GM23338 (cell line): ENCODE results near the gene ACBD4. TPM values are rescaled to one million over a fixed set of nuclear protein-coding genes. Genes with fewer than 3 reads are reported as not detected.

Experiments
- ATAC-seq: fragments of 200-7000 bp; cut with Tn5 transposase; 3 replicates; pipeline ENCODE4 v1.9.1; 2020
- DNase-seq: peaks from one replicate; pipeline ENCODE4 v3.0.0-alpha.2; 2015; ENCODE audit warnings: low spot score
- H2AFZ ChIP-seq: fragments of 200-600 bp; sonication (generic); 2 replicates; pipeline ENCODE4 v1.8.0; 2016; ENCODE audit warnings: antibody characterized with exemption, mild to moderate bottlenecking, moderate library complexity
- H3F3A ChIP-seq: fragments of 200-600 bp; sonication (generic); replicated peaks from 2 replicates; pipeline ENCODE4 v1.8.0; 2017; ENCODE audit warnings: antibody characterized with exemption, mixed run types, low read depth
- H3K27ac ChIP-seq: fragments of 200-600 bp; sonication (generic); 2 replicates; pipeline ENCODE4 v1.6.1; 2016; ENCODE audit warnings: low read depth
- H3K27me3 ChIP-seq: fragments of 200-600 bp; sonication (generic); 2 replicates; pipeline ENCODE4 v1.8.0; 2016; ENCODE audit warnings: mild to moderate bottlenecking, mixed run types, moderate library complexity; ENCODE audit not compliant: insufficient read depth
- H3K36me3 ChIP-seq: fragments of 200-600 bp; sonication (generic); 2 replicates; pipeline ENCODE4 v1.8.0; 2016; ENCODE audit warnings: mild to moderate bottlenecking; ENCODE audit not compliant: insufficient read depth
- H3K4me1 ChIP-seq: fragments of 200-600 bp; sonication (generic); 2 replicates; pipeline ENCODE4 v1.8.0; 2016; ENCODE audit warnings: mild to moderate bottlenecking, moderate library complexity; ENCODE audit not compliant: insufficient read depth
- H3K4me2 ChIP-seq: fragments of 200-600 bp; sonication (generic); 2 replicates; pipeline ENCODE4 v1.7.1; 2017; ENCODE audit warnings: mixed run types
- H3K4me3 ChIP-seq: fragments of 200-600 bp; sonication (generic); 2 replicates; pipeline ENCODE4 v1.6.1; 2016; ENCODE audit warnings: mixed run types
- H3K79me2 ChIP-seq: fragments of 200-600 bp; sonication (generic); replicated peaks from 2 replicates; pipeline ENCODE4 v1.8.0; 2017; ENCODE audit warnings: mild to moderate bottlenecking; ENCODE audit not compliant: insufficient read depth
- H3K9me2 ChIP-seq: fragments of 200-600 bp; sonication (generic); 2 replicates; pipeline ENCODE4 v1.8.0; 2017; ENCODE audit not compliant: insufficient read depth
- H4K20me1 ChIP-seq: fragments of 200-600 bp; sonication (generic); replicated peaks from 2 replicates; pipeline ENCODE4 v1.8.0; 2017; ENCODE audit warnings: mild to moderate bottlenecking; ENCODE audit not compliant: insufficient read depth
- H3K27ac Mint-ChIP-seq: 2 replicates; pipeline ENCODE4 v1.8.0; 2020; ENCODE audit warnings: inconsistent platforms, mild to moderate bottlenecking, moderate library complexity, mixed read lengths
- H3K27me3 Mint-ChIP-seq: 3 replicates; pipeline ENCODE4 v1.8.0; 2022; ENCODE audit warnings: low read depth, mild to moderate bottlenecking, moderate library complexity, mixed read lengths, inconsistent platforms; ENCODE audit not compliant: insufficient read depth, poor library complexity
- H3K36me3 Mint-ChIP-seq: 3 replicates; pipeline ENCODE4 v1.8.0; 2021; ENCODE audit warnings: low read depth, mild to moderate bottlenecking, inconsistent platforms, moderate library complexity, mixed read lengths
- H3K4me1 Mint-ChIP-seq: 3 replicates; pipeline ENCODE4 v1.8.0; 2020; ENCODE audit warnings: mild to moderate bottlenecking, inconsistent platforms, mixed read lengths
- H3K4me3 Mint-ChIP-seq: 3 replicates; pipeline ENCODE4 v1.8.0; 2021; ENCODE audit warnings: moderate library complexity, mild to moderate bottlenecking, inconsistent platforms, mixed read lengths
- H3K9me3 Mint-ChIP-seq: 3 replicates; pipeline ENCODE4 v1.8.0; 2020; ENCODE audit warnings: moderate library complexity, mild to moderate bottlenecking, inconsistent platforms, mixed read lengths
- CREB1 ChIP-seq: fragments of 250-450 bp; sonication (Bioruptor Pico); IDR thresholded peaks from 2 replicates; pipeline ENCODE4 v1.5.0; 2020; ENCODE audit warnings: low read depth, mild to moderate bottlenecking, moderate library complexity
- CTCF ChIP-seq, 2 experiments: fragments of 200-600 bp in 1 of 2; sonication (generic) in 1 of 2; conservative IDR thresholded peaks; 2 replicates each; pipeline versions ENCODE4 v1.5.1 to v1.6.1; 2016 to 2017; ENCODE audit warnings: antibody characterized with exemption in 2 of 2, low read depth in 2 of 2, mild to moderate bottlenecking in 2 of 2, moderate library complexity in 1 of 2
- EZH2phosphoT487 ChIP-seq: fragments of 200-600 bp; sonication (generic); IDR thresholded peaks from one replicate; pipeline ENCODE4 v1.8.1; 2018; ENCODE audit warnings: antibody characterized with exemption; ENCODE audit not compliant: unreplicated experiment
- JUNB ChIP-seq: IDR thresholded peaks from one replicate; pipeline ENCODE4 v1.6.1; 2016; ENCODE audit warnings: antibody characterized with exemption; ENCODE audit not compliant: unreplicated experiment
- POLR2AphosphoS5 ChIP-seq: IDR thresholded peaks from 2 replicates; pipeline ENCODE4 v1.6.1; 2016; ENCODE audit warnings: antibody characterized with exemption, low read depth
- ZNF331 ChIP-seq: fragments of 250-450 bp; sonication (Bioruptor Pico); IDR thresholded peaks from 2 replicates; pipeline ENCODE4 v1.5.0; 2020; ENCODE audit warnings: low read depth, mild to moderate bottlenecking, moderate library complexity
- polyA plus RNA-seq: library from polyadenylated mRNA; unstranded; fragments of >200 nt; fragmentation: Nextera tagmentation; extraction: Ambion mirVana; gene quantifications from 2 replicates; pipeline ENCODE4 v1.2.1, GENCODE V29; 2016
- total RNA-seq: library from RNA; depleted of rRNA; stranded (reverse); fragments of >200 nt; shearing (Covaris generic); gene quantifications from 2 replicates; pipeline ENCODE4 v1.2.3, GENCODE V29; 2014
- TF ChIP-seq, protein P1 (sequence below): fragments of 250-450 bp; sonication (Bioruptor Pico); IDR thresholded peaks from 2 replicates; pipeline ENCODE4 v1.5.0; 2020; ENCODE audit warnings: mild to moderate bottlenecking, moderate library complexity

Gene ACBD4
- total and polyA plus RNA-seq, 2 experiments from 2014 or later: 4.5 to 6.7 TPM

DNA sequence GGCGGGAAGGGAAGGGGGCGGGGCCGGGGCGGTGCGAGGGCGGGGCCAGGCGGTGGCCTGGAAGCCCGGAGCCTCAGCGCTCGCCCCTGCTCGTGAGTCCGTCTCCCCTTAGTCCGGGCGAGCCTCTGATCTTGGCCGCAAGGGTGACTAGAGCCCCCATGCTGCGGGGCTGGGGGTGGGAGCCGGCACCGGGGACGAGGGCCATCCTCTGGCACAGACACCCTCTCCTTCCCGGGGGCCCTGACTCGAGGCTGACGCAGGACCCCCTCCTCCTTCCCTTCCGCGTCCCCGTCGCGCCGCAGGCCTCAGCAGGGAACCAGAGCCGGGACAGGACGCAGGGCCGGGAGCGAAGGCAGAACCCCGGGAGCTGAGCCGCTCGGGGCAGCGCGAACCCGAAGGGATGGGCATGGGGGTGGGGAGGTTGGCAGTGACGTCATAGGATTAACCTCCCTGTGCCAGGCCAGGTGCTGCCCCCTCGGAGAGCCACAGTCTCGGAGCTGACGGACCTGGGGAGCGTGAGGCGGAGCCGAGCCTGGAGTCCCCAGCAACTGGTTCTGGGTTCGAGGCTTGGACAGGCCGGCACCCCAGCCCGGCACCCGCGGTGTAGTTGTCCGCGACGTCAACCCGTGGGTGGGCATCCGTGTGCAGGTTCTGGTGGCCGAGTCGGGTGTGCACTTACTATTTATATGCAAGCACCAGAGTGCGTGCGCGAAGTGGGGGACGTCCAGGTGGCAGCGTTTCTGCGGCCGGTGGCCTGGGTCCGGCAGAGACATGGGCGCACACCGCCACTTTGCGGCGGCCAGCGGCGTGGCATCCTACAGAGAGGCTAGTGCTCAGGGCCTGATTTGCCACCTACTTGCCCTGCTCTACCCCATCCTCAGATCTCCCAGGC lies 2.7 kb upstream of the ACBD4 start:
- H3K4me3 ChIP-seq: peak overlapping the region; percentile 90
- peak; percentile 58 for ATAC-seq
- peaks cover 22% of the 10 kb centered on the region for H3K27me3 Mint-ChIP-seq
- no peaks in the 10 kb centered on the region for H3K36me3 ChIP-seq
- H3K36me3 Mint-ChIP-seq: peaks cover 3% of the 10 kb centered on the region; the same call in 1 of the 3 replicates
- H2AFZ ChIP-seq: peak overlapping the region; percentile 94
- TF ChIP-seq POLR2AphosphoS5 (no peak), CTCF (conservative IDR thresholded peaks at IDR 0.05; ENCODE audit: low read depth in 2 of 2) (peak; percentile 64 to 91), JUNB (no peak), CREB1 (CRISPR knock-in tag) (peak; percentile 94), EZH2phosphoT487 (no peak), ZNF331 (0 out of 2 replicates have a peak, but pooled peaks have one; percentile 7)
- TF ChIP-seq, protein P1, sequence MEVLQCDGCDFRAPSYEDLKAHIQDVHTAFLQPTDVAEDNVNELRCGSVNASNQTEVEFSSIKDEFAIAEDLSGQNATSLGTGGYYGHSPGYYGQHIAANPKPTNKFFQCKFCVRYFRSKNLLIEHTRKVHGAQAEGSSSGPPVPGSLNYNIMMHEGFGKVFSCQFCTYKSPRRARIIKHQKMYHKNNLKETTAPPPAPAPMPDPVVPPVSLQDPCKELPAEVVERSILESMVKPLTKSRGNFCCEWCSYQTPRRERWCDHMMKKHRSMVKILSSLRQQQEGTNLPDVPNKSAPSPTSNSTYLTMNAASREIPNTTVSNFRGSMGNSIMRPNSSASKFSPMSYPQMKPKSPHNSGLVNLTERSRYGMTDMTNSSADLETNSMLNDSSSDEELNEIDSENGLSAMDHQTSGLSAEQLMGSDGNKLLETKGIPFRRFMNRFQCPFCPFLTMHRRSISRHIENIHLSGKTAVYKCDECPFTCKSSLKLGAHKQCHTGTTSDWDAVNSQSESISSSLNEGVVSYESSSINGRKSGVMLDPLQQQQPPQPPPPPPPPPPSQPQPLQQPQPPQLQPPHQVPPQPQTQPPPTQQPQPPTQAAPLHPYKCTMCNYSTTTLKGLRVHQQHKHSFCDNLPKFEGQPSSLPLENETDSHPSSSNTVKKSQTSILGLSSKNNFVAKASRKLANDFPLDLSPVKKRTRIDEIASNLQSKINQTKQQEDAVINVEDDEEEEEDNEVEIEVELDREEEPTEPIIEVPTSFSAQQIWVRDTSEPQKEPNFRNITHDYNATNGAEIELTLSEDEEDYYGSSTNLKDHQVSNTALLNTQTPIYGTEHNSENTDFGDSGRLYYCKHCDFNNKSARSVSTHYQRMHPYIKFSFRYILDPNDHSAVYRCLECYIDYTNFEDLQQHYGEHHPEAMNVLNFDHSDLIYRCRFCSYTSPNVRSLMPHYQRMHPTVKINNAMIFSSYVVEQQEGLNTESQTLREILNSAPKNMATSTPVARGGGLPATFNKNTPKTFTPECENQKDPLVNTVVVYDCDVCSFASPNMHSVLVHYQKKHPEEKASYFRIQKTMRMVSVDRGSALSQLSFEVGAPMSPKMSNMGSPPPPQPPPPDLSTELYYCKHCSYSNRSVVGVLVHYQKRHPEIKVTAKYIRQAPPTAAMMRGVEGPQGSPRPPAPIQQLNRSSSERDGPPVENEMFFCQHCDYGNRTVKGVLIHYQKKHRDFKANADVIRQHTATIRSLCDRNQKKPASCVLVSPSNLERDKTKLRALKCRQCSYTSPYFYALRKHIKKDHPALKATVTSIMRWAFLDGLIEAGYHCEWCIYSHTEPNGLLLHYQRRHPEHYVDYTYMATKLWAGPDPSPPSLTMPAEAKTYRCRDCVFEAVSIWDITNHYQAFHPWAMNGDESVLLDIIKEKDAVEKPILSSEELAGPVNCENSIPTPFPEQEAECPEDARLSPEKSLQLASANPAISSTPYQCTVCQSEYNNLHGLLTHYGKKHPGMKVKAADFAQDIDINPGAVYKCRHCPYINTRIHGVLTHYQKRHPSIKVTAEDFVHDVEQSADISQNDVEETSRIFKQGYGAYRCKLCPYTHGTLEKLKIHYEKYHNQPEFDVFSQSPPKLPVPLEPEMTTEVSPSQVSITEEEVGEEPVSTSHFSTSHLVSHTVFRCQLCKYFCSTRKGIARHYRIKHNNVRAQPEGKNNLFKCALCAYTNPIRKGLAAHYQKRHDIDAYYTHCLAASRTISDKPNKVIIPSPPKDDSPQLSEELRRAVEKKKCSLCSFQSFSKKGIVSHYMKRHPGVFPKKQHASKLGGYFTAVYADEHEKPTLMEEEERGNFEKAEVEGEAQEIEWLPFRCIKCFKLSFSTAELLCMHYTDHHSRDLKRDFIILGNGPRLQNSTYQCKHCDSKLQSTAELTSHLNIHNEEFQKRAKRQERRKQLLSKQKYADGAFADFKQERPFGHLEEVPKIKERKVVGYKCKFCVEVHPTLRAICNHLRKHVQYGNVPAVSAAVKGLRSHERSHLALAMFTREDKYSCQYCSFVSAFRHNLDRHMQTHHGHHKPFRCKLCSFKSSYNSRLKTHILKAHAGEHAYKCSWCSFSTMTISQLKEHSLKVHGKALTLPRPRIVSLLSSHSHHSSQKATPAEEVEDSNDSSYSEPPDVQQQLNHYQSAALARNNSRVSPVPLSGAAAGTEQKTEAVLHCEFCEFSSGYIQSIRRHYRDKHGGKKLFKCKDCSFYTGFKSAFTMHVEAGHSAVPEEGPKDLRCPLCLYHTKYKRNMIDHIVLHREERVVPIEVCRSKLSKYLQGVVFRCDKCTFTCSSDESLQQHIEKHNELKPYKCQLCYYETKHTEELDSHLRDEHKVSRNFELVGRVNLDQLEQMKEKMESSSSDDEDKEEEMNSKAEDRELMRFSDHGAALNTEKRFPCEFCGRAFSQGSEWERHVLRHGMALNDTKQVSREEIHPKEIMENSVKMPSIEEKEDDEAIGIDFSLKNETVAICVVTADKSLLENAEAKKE (CRISPR knock-in tag): no peak
- H3K4me1 Mint-ChIP-seq: peaks cover 10% of the 10 kb centered on the region
- H3K4me3 Mint-ChIP-seq: peak overlapping the region; percentile 81
- H3K27ac ChIP-seq: no peak overlapping the region
- peaks cover 4% of the 10 kb centered on the region; the same call in 1 of the 2 replicates for H3F3A ChIP-seq
- DNase-seq: peak; percentile 88
- H3K79me2 ChIP-seq: no peaks in the 10 kb centered on the region
- peaks cover 3% of the 10 kb centered on the region; the same call in 1 of the 2 replicates for H3K4me1 ChIP-seq
- peak overlapping the region; percentile 90 for H3K4me2 ChIP-seq
- no peaks in the 10 kb centered on the region for H3K9me3 Mint-ChIP-seq
- no peaks in the 10 kb centered on the region for H3K27me3 ChIP-seq
- H3K27ac Mint-ChIP-seq: no peak overlapping the region
- H4K20me1 ChIP-seq: no peaks in the 10 kb centered on the region; the same call in 1 of the 2 replicates
- H3K9me2 ChIP-seq: no peaks in the 10 kb centered on the region
